Ascending aorta (tissue), 2 donors: Measurements from ENCODE around the gene ZGRF1. TPM values are rescaled to one million over a fixed set of nuclear protein-coding genes. Genes with fewer than 3 reads are reported as not detected.
A peak's percentile ranks its signal among the peaks of the same experiment; 100 is the strongest.
"Not testable (repeated sequence)": the region's sequence is repeated elsewhere in the genome, so short reads cannot be mapped to it uniquely, and the experiment has no call there.

Experiments used
- DNase-seq, 2 donors: peaks; one replicate each; pipeline ENCODE4 v3.0.0-alpha.2; 2019; ENCODE audit warnings: low spot score in 2 of 2
- H3K27ac ChIP-seq, 2 donors: fragments of 200-600 bp; sonication (generic); one replicate each; pipeline ENCODE4 v1.5.1; 2016 to 2017; ENCODE audit warnings: mild to moderate bottlenecking in 1 of 2
- H3K27me3 ChIP-seq: fragments of 200-600 bp; sonication (generic); one replicate; pipeline ENCODE4 v1.5.1; 2017
- H3K36me3 ChIP-seq, 2 donors: fragments of 200-600 bp; sonication (generic); one replicate each; pipeline ENCODE4 v1.5.1; 2016
- H3K4me1 ChIP-seq, 2 donors: fragments of 200-600 bp; sonication (generic); one replicate each; pipeline ENCODE4 v1.5.1; 2016 to 2017; ENCODE audit warnings: mild to moderate bottlenecking in 1 of 2
- H3K4me3 ChIP-seq, 2 donors: fragments of 200-600 bp; sonication (generic); one replicate each; pipeline ENCODE4 v1.5.1; 2016 to 2017; ENCODE audit warnings: mild to moderate bottlenecking in 1 of 2
- H3K9me3 ChIP-seq, 2 donors: fragments of 200-600 bp; sonication (generic); one replicate each; pipeline ENCODE4 v1.5.1; 2016
- CTCF ChIP-seq, 3 experiments: fragments of 200-600 bp in 2 of 3; fragments of 450-650 bp in 1 of 3; sonication (generic) in 2 of 3; IDR thresholded peaks; one replicate each; pipeline ENCODE4 v1.5.1; 2016 to 2019; ENCODE audit warnings: antibody characterized with exemption in 3 of 3, mild to moderate bottlenecking in 1 of 3, moderate library complexity in 1 of 3
- intact Hi-C: fragments of 100-400 bp; cut with DNase I; formaldehyde crosslinking; loops from one replicate; pipeline ENCODE4 v1.15.1; 2023
- total RNA-seq: library from RNA; depleted of rRNA; stranded (reverse); fragments of >200 nt; gene quantifications from one replicate; pipeline ENCODE4 v1.1.0, GENCODE V29; 2016

Gene ZGRF1
- total RNA-seq, 1 donor from 2014 or later: 0.11 TPM

GRCh38 chr4:112646632-112647537, 10.2 kb upstream of the ZGRF1 start:
- H3K27me3 ChIP-seq: no peaks in the 10 kb centered on the region
- no peak overlapping the region for H3K27ac ChIP-seq
- no peaks in the 10 kb centered on the region for H3K4me1 ChIP-seq
- H3K4me3 ChIP-seq: no peak overlapping the region
- DNase-seq: no peak
- TF ChIP-seq CTCF (IDR thresholded peaks at IDR 0.05): no peak
- intact Hi-C loops: no loop called here
- H3K36me3 ChIP-seq: peaks cover 41 to 61% of the 10 kb centered on the region in 2 donors
- H3K9me3 ChIP-seq: no peaks in the 10 kb centered on the region

GRCh38 chr4:112645541-112646329, 9.0 kb upstream of the ZGRF1 start:
- intact Hi-C loops: no loop called here
- no peak for TF ChIP-seq CTCF (IDR thresholded peaks at IDR 0.05)
- Histone ChIP-seq H3K9me3 (no peaks in the 10 kb centered on the region), H3K4me1 (no peaks in the 10 kb centered on the region), H3K4me3 (no peak overlapping the region), H3K27me3 (no peaks in the 10 kb centered on the region), H3K36me3 (peaks cover 31 to 51% of the 10 kb centered on the region in 2 donors), H3K27ac (no peak overlapping the region)
- no peak for DNase-seq

- H3K9me3 ChIP-seq, H3K27ac ChIP-seq, H3K4me3 ChIP-seq, H3K4me1 ChIP-seq, H3K27me3 ChIP-seq, DNase-seq, intact Hi-C loops: not testable (repeated sequence)
- peaks cover 30 to 42% of the 10 kb centered on the region in 2 donors for H3K36me3 ChIP-seq
Observed at GRCh38 chr4:112644595-112645535, 8.2 kb upstream of the ZGRF1 start.

- DNase-seq: no peak
- H3K9me3 ChIP-seq: no peaks in the 10 kb centered on the region
- H3K27ac ChIP-seq: no peak overlapping the region
- H3K4me1 ChIP-seq: peaks cover 0 to 6% of the 10 kb centered on the region in 2 donors
- no peaks in the 10 kb centered on the region for H3K27me3 ChIP-seq
- no peak for TF ChIP-seq CTCF (IDR thresholded peaks at IDR 0.05)
- H3K4me3 ChIP-seq: no peak overlapping the region
- peaks cover 23% of the 10 kb centered on the region in 2 donors for H3K36me3 ChIP-seq
- intact Hi-C loops: no loop called here
Observed at GRCh38 chr4:112642526-112642925, 5.8 kb upstream of the ZGRF1 start.

GRCh38 chr4:112637552-112637866, 800 bp upstream of the ZGRF1 start:
- Histone ChIP-seq H3K4me1 (peaks cover 0 to 11% of the 10 kb centered on the region in 2 donors), H3K27ac (peak overlapping the region; percentile 94 to 98), H3K9me3 (no peaks in the 10 kb centered on the region), H3K36me3 (no peaks in the 10 kb centered on the region), H3K27me3 (no peaks in the 10 kb centered on the region), H3K4me3 (peak overlapping the region; percentile 67 to 82)
- TF ChIP-seq CTCF (IDR thresholded peaks at IDR 0.05): no peak
- DNase-seq: no peak
- intact Hi-C loops: loop anchor here (1.0 to 5.0 kb wide), 2 partner anchors 406 to 490 kb away; partner anchors contain the start of genes AP1AR and FAM241A
